ENCODE results near the gene NUP62. TPM values are rescaled to one million over a fixed set of nuclear protein-coding genes. Genes with fewer than 3 reads are reported as not detected.

Gene NUP62
- total and polyA plus RNA-seq, 2 of the 8 experiments (the other 6 are each of a cell fraction or from before 2014, with no cell fraction given): 50.0 to 107 TPM

GRCh38 chr19:49956115-49956495 lies 26.8 kb upstream of the NUP62 start:
- no peak overlapping the region for H2AFZ ChIP-seq (ENCODE audit: low read length)
- WGBS, 2 experiments (ENCODE audit: extremely low coverage in 1 of 2, insufficient coverage in 1 of 2, insufficient read length in 1 of 2, insufficient replicate concordance in 2 of 2, low coverage in 1 of 2, low lambda C conversion rate in 2 of 2, missing lambda C conversion rate in 1 of 2): 90% methylated on average over 9 of the region's 9 CpGs; no CpG with 5 or more reads in 1 of the 2 experiments
- no peak overlapping the region; the same call in 1 of the 2 replicates for H2BK15ac ChIP-seq (ENCODE audit: low read length)
- peaks cover 0 to 17% (median 9%) of the 10 kb centered on the region in 4 experiments; a peak in 6 of 7 replicates for H3K4me1 ChIP-seq (replicated peaks in 1 of 4; ENCODE audit: control insufficient read depth in 3 of 4, insufficient read depth in 4 of 4, low read length in 3 of 4)
- no peaks in the 10 kb centered on the region for H3K36me3 ChIP-seq (ENCODE audit: control insufficient read depth in 2 of 4, insufficient read depth in 4 of 4, low read length in 3 of 4)
- peaks cover 0 to 4% of the 10 kb centered on the region in 2 experiments; a peak in 1 of 4 replicates for H3K9me3 ChIP-seq (ENCODE audit: insufficient read depth in 2 of 2, low read depth in 1 of 2, low read length in 1 of 2)
- H2BK5ac ChIP-seq (ENCODE audit: low read depth, low read length): no peak overlapping the region
- no peak overlapping the region for H3K4ac ChIP-seq (replicated peaks; ENCODE audit: insufficient read length, low read depth, low read length)
- H3K23me2 ChIP-seq (ENCODE audit: low read depth, low read length): no peaks in the 10 kb centered on the region
- H3K14ac ChIP-seq (ENCODE audit: insufficient read length): no peak overlapping the region
- no peak for FAIRE-seq
- H3K79me2 ChIP-seq (ENCODE audit: control insufficient read depth in 1 of 2, insufficient read depth in 2 of 2, low read length in 2 of 2): no peaks in the 10 kb centered on the region
- no peak overlapping the region for H2AK5ac ChIP-seq (ENCODE audit: low read depth, low read length)
- no peak overlapping the region for H3K18ac ChIP-seq (ENCODE audit: extremely low read depth, low read length)
- CTCF ChIA-PET (ENCODE audit: partially characterized antibody): interaction anchor here (1.1 to 2.0 kb wide), 4 partner anchors 9 to 31 kb away, joined by 3 to 5 read pairs (median 4); no protein-coding TSS in a partner anchor
- no peak overlapping the region for H2BK120ac ChIP-seq (replicated peaks; ENCODE audit: low read depth, low read length)
- no peaks in the 10 kb centered on the region for H3K27me3 ChIP-seq (replicated peaks in 1 of 4; ENCODE audit: control insufficient read depth in 3 of 4, extremely low read depth in 1 of 4, insufficient read depth in 3 of 4, low read length in 3 of 4)
- H3K9ac ChIP-seq (replicated peaks in 1 of 4; ENCODE audit: extremely low read depth in 1 of 4, low read depth in 3 of 4, low read length in 3 of 4): no peak overlapping the region
- no peak overlapping the region for H3K23ac ChIP-seq (ENCODE audit: insufficient read length)
- H3K4me2 ChIP-seq (ENCODE audit: insufficient read depth in 1 of 2, low read depth in 2 of 2, low read length in 2 of 2): no peak overlapping the region
- H4K20me1 ChIP-seq (replicated peaks in 1 of 2; ENCODE audit: control insufficient read depth in 1 of 2, insufficient read depth in 2 of 2, low read length in 2 of 2): no peaks in the 10 kb centered on the region
- no peak overlapping the region for H4K8ac ChIP-seq (ENCODE audit: extremely low read depth, insufficient read depth, low read length)
- H3K4me3 ChIP-seq (ENCODE audit: extremely low read depth in 1 of 4, insufficient read depth in 2 of 4, low read depth in 3 of 4, low read length in 4 of 4): no peak overlapping the region
- H4K91ac ChIP-seq (replicated peaks; ENCODE audit: insufficient read length, low read length): no peak overlapping the region
- no peak overlapping the region for H2BK12ac ChIP-seq (ENCODE audit: low read depth, low read length)
- H3K27ac ChIP-seq (ENCODE audit: low read depth, low read length): no peak overlapping the region
- no peaks in the 10 kb centered on the region for H3K79me1 ChIP-seq (ENCODE audit: low read depth, low read length)
- no peak overlapping the region for H2BK20ac ChIP-seq (ENCODE audit: low read length)
- no peak overlapping the region for H4K5ac ChIP-seq (ENCODE audit: insufficient read length, low read depth, low read length)
- no peak overlapping the region for H3K56ac ChIP-seq (replicated peaks; ENCODE audit: insufficient read length, low read depth, low read length)
- no peak for DNase-seq (ENCODE audit: low read depth in 1 of 2, low spot score in 2 of 2)
- POLR2A ChIA-PET (ENCODE audit: partially characterized antibody): interaction anchor here (2.7 kb wide), 1 partner anchor 27 kb away, joined by 9 read pairs; the partner anchor contains the start of genes ATF5 and NUP62
- no peak for TF ChIP-seq GTF2F1 (IDR thresholded peaks at IDR 0.05; ENCODE audit: borderline replicate concordance, low read depth, low read length)
- TF ChIP-seq, protein P1, sequence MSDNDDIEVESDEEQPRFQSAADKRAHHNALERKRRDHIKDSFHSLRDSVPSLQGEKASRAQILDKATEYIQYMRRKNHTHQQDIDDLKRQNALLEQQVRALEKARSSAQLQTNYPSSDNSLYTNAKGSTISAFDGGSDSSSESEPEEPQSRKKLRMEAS (IDR thresholded peaks at IDR 0.05): no peak
- no peak for TF ChIP-seq CHD2 (IDR thresholded peaks at IDR 0.05; ENCODE audit: low read length)
- no peak for TF ChIP-seq GABPA (IDR thresholded peaks at IDR 0.05; ENCODE audit: borderline replicate concordance, insufficient read depth, low read length)
- TF ChIP-seq, protein P2, sequence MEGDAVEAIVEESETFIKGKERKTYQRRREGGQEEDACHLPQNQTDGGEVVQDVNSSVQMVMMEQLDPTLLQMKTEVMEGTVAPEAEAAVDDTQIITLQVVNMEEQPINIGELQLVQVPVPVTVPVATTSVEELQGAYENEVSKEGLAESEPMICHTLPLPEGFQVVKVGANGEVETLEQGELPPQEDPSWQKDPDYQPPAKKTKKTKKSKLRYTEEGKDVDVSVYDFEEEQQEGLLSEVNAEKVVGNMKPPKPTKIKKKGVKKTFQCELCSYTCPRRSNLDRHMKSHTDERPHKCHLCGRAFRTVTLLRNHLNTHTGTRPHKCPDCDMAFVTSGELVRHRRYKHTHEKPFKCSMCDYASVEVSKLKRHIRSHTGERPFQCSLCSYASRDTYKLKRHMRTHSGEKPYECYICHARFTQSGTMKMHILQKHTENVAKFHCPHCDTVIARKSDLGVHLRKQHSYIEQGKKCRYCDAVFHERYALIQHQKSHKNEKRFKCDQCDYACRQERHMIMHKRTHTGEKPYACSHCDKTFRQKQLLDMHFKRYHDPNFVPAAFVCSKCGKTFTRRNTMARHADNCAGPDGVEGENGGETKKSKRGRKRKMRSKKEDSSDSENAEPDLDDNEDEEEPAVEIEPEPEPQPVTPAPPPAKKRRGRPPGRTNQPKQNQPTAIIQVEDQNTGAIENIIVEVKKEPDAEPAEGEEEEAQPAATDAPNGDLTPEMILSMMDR (IDR thresholded peaks at IDR 0.05; ENCODE audit: control extremely low read depth in 1 of 3, insufficient read depth in 1 of 3, low read depth in 1 of 3, low read length in 3 of 3): no peak
- no peak for TF ChIP-seq HDAC6 (IDR thresholded peaks at IDR 0.05; ENCODE audit: low read depth, low read length)
- no peak for TF ChIP-seq RNF2 (IDR thresholded peaks at IDR 0.05; ENCODE audit: borderline replicate concordance, low read depth, low read length, missing control alignments, poor library complexity, severe bottlenecking)
- no peak for TF ChIP-seq POLR2A (IDR thresholded peaks at IDR 0.05; ENCODE audit: control extremely low read depth in 1 of 2, low read depth in 2 of 2, low read length in 2 of 2)
- TF ChIP-seq KDM5A (IDR thresholded peaks at IDR 0.05; ENCODE audit: low read length): no peak
- TF ChIP-seq MAFK (IDR thresholded peaks at IDR 0.05; ENCODE audit: low read depth, low read length): no peak
- no peak for TF ChIP-seq POLR2AphosphoS5 (IDR thresholded peaks at IDR 0.05; ENCODE audit: low read depth, low read length)
- TF ChIP-seq YY1 (IDR thresholded peaks at IDR 0.05; ENCODE audit: low read depth, low read length): no peak

Data from H1 (cell line).